GM12801 (cell line): ENCODE results near the gene TMEM81.

Experiments
- CTCF ChIP-seq: IDR thresholded peaks from one replicate; pipeline ENCODE4 v1.5.1; 2011; ENCODE audit warnings: control low read depth; ENCODE audit not compliant: insufficient read length; ENCODE audit errors: extremely low read depth

The TMEM81 gene

DNA sequence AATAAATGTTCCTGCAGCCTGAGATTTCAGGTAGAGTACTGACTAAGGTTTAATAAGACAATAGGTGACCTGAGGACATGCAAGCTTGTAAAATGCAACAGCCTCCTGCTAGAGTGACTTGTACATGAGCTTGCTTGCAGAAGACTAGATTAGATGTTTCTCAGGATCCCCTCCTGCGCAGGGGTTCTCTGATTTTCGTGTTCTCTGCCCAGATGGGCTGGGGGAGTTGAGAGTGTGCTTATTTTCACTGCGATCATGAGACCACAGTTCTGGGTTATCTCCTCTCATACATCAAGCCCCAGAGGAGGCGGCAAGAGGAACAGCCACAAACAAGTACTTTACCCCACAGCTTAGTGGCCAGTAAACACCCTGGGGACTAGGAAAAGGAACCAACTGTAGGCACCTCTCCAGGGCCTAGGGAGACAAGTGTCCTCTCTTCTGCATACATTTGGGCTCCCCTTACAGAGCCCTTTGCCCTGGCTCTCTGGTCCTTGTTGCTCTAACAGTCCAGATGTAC is 8.0 kb downstream of the TMEM81 start:
- no peak for TF ChIP-seq CTCF

DNA sequence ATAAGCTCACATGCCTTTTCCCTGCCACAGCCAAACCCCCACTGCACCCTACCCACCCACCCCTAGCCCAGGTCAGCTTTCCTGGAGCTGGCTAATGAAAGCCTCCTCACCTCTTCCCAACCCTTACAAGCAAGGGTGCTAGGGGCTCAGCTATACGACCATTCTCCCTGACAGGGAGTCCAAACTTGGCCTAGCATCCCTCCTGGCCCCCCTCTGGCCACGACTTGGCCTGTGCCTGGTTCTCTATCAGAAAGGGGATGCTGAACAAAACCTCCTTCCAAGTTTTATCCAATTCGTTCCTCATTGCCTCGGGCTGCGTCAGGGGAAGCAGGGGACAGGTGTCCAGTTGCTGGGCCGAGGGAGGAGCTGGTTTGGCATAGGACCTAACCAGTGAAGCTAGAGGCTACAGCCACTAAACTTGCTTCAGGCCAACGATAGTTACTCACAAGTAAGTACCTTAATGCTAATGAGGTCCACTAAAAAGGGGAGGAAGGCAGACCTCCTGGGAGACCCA is 8.6 kb downstream of the TMEM81 start:
- TF ChIP-seq CTCF, result no peak

- TF ChIP-seq CTCF, result no peak
These were observed 9.7 kb downstream of the TMEM81 start for GRCh38 chr1:205074513-205074912.

DNA sequence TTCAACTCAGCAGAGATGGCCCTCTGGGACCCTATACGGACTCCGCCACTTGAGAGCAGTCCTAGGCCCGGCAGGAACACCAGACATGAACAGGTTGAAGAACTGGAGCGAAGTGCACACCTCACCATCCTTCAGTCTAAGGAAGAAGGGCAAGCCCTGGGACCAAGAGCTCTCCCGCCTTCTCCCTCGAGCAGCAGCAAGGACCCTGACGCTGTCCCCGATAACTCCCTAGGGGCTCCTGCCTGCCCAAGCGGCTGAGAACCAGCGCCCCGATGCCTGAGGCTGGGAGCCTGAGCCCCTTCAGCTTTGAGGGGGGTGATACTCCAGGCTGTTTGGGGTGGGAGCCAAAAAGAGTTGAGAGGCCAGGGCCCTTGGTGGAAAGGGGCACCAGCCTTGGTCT is 10.2 kb downstream of the TMEM81 start:
- TF ChIP-seq CTCF, result no peak

DNA sequence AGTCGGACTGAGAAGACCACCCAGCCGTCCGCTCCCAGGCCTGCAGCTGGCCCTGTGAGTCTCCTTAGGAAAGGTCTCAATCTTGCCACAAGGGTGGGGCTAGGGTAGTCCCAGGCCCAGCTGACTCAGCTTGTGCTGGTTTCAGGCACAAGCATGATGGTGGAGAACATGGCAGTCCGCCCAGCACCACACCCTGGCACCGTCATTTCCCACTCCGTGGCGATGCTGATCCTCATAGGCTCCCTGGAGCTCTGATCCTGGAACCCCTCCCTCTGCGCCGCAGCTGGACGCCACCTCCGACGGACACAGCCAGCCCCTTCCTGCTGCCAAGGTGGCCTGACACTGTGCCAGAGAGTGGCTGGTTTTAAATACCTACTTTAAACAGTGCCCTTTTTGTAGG is 10.7 kb downstream of the TMEM81 start:
- no peak for TF ChIP-seq CTCF

DNA sequence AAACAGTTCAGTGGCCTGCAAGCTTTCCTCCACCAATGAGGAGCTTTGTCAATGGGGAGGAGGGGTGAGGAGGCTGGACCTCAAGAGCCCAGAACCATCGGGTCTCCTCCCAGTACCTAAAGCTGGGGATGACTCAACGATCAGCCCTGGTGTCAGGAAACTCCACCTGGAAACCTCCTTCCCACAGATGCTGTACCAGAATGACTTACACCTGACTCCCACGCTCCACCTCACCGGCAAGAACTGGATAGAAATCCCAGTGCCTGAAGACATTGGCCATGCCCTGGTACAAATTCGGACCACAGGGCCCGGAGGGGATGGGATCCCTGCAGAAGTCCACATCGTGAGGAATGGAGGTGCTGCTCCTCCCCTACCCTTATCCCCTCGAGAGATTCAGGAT is 11.4 kb downstream of the TMEM81 start:
- TF ChIP-seq CTCF, result no peak

- no peak for TF ChIP-seq CTCF
These were observed 12.0 kb downstream of the TMEM81 start for GRCh38 chr1:205072286-205072685.
